ENCODE measurements around the gene GABRG3. TPM values are rescaled to one million over a fixed set of nuclear protein-coding genes. Genes with fewer than 3 reads are reported as not detected.
"Not testable (repeated sequence)": the region's sequence is repeated elsewhere in the genome, so short reads cannot be mapped to it uniquely, and the experiment has no call there.

The GABRG3 gene
- total RNA-seq, 2 donors from 2014 or later = not detected

DNA sequence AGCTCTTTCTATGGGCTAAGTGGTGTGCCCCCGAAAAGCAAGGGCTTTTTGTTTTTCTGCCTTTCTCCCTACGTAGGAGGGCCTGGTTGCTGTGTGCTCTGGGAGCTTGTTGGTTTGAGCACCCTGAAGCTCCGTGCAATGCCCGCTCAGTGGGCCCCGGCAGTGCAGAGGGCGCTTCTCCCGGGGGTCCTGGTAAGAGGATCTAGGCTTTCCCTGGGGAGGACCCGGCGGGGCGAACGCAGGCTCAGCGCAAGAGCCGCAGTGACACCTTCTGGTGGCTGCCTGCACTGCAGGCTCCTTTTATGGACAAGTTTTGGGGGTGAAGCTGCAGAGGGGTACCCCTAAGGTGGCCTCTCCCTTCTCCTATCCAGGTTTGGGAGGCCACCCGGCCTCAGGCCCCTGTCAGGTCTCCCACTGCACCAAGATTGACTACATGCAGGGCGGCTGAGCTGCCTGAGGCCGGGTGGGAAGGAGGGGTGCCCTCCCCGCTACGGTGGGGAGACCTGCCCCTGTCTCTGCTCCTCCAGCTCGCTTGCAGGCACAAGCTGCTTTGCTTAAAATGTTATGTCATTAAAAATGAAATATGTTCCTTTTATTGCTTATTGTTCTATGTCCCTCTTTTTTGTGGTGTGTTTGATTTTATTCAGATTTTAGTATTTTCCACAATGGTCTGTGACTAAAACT is 387.9 kb downstream of the GABRG3 start:
- H3K9me3 Mint-ChIP-seq = no peaks in the 10 kb centered on the region
- H3K36me3 Mint-ChIP-seq = no peaks in the 10 kb centered on the region
- H3K27me3 Mint-ChIP-seq = no peaks in the 10 kb centered on the region
- no peak overlapping the region for H3K4me3 Mint-ChIP-seq
- no peak for DNase-seq (ENCODE audit: low spot score)
- H3K27ac Mint-ChIP-seq = no peak overlapping the region
- H3K4me1 Mint-ChIP-seq (ENCODE audit: low read depth in 2 of 2) = no peaks in the 10 kb centered on the region
- peak in 1 of 2 donors; percentile 9 for ATAC-seq

DNA sequence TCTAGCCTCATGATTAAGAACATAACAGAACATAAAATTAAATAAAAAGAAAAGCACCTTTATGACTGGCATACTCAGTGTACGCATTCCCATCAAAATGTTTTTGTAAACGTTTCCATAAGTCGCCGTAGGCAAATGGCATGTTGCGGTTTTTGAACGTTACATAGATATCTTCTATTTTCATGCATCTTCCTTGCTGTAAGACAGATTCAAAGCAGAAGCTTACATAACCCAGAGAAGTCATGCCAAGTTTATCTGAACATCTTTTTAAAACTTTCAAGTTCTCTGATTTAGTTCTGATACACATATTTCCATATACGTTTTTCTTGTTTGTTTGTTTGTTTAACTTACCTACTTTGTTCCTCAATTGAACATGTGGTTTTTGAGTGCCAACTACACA is 388.6 kb downstream of the GABRG3 start:
- DNase-seq (ENCODE audit: low spot score) = no peak
- no peak for ATAC-seq
- no peaks in the 10 kb centered on the region for H3K27me3 Mint-ChIP-seq
- H3K27ac Mint-ChIP-seq = no peak overlapping the region
- no peaks in the 10 kb centered on the region for H3K9me3 Mint-ChIP-seq
- no peaks in the 10 kb centered on the region for H3K36me3 Mint-ChIP-seq
- H3K4me1 Mint-ChIP-seq (ENCODE audit: low read depth in 2 of 2) = no peaks in the 10 kb centered on the region
- no peak overlapping the region for H3K4me3 Mint-ChIP-seq

DNA sequence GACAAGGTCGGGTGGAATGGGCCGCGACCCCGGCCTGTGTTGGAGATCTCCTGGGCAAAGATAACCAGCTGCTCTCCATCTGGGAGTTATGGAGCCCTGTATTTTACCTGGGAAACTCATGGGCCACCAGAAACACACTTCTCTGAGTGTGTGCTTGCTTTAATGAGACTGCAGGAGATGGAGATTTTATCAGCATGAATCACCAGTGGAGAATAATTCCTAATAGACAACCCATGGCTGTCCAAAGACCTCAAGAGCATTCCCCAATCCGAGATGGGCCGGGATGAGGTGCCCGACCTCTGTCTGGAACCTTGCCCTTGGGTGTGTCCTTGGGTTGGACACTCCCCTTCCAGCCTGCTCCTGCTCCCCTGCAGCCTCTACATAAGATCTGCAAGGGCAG is 389.3 kb downstream of the GABRG3 start:
- H3K4me3 Mint-ChIP-seq = no peak overlapping the region
- H3K4me1 Mint-ChIP-seq (ENCODE audit: low read depth in 2 of 2) = no peaks in the 10 kb centered on the region
- no peaks in the 10 kb centered on the region for H3K36me3 Mint-ChIP-seq
- H3K27ac Mint-ChIP-seq = no peak overlapping the region
- DNase-seq (ENCODE audit: low spot score) (no peak), ATAC-seq (no peak)
- no peaks in the 10 kb centered on the region for H3K27me3 Mint-ChIP-seq
- no peaks in the 10 kb centered on the region for H3K9me3 Mint-ChIP-seq

DNA sequence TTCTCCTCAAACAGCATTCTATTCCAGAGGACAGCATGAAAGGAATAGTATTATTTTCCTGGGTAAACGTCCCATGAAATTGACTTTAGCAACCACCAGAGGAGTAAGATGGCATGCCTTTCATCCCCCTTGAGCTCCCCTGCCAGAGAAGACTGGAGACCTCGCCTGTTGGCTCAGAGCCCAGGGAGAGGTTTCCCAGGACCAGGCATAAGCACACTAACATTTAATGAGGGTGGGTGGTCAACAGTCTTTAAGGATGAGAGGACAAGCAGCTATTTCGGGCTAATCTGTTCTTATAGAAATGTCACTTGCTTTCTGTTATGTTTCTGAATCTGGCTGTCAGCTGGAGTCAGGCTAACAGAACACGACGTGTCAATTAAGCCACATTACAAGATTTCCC is 390.5 kb downstream of the GABRG3 start:
- Mint-ChIP-seq H3K36me3 (no peaks in the 10 kb centered on the region), H3K9me3 (no peaks in the 10 kb centered on the region), H3K4me1 (ENCODE audit: low read depth in 2 of 2) (no peaks in the 10 kb centered on the region), H3K4me3 (no peak overlapping the region), H3K27ac (no peak overlapping the region), H3K27me3 (no peaks in the 10 kb centered on the region)
- DNase-seq (ENCODE audit: low spot score) (no peak), ATAC-seq (no peak)

DNA sequence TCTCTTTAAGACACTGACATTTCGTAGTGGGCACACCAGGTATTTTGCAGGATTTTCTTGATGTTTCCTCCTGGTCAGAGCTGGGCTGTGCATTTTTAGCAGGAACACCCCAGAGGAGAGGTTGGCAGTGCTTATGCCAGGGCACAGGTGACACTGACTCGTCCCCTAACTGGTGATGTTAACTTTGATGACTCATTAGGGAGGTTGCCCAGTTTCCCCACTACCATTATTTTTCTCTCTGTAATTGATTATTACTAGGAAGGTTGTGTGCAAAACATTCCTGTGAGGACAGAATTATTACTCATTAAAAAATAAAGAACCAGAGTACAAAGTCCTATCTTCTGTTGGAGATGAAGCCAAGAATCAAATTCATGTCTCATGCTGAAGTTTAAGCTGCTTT is 394.5 kb downstream of the GABRG3 start:
- Mint-ChIP-seq H3K27me3 (no peaks in the 10 kb centered on the region), H3K4me1 (ENCODE audit: low read depth in 2 of 2) (no peaks in the 10 kb centered on the region), H3K9me3 (peaks cover 7% of the 10 kb centered on the region), H3K4me3 (no peak overlapping the region), H3K27ac (no peak overlapping the region), H3K36me3 (no peaks in the 10 kb centered on the region)
- DNase-seq (ENCODE audit: low spot score) = no peak
- ATAC-seq = no peak

DNA sequence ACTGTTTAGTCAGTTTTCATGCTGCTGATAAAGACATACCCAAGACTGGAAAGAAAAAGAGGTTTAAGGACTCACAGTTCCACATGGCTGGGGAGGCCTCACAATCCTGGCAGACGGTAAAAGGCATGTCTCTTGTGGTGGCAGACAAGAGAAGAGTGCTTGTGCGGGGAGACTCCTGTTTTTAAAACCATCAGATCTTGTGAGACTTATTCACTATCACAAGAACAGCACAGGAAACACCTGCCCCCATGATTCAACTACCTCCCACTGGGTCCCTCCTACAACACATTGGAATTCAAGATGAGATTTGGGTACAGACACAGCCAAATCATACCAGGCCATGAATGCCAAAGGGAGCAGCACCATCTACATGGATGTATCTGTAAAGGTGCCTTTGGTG is 406.4 kb downstream of the GABRG3 start:
- DNase-seq (ENCODE audit: low spot score); H3K27ac Mint-ChIP-seq; H3K27me3 Mint-ChIP-seq; H3K4me3 Mint-ChIP-seq; H3K36me3 Mint-ChIP-seq; ATAC-seq; H3K4me1 Mint-ChIP-seq (ENCODE audit: low read depth in 2 of 2): not testable (repeated sequence)
- H3K9me3 Mint-ChIP-seq = peaks cover 23% of the 10 kb centered on the region

DNA sequence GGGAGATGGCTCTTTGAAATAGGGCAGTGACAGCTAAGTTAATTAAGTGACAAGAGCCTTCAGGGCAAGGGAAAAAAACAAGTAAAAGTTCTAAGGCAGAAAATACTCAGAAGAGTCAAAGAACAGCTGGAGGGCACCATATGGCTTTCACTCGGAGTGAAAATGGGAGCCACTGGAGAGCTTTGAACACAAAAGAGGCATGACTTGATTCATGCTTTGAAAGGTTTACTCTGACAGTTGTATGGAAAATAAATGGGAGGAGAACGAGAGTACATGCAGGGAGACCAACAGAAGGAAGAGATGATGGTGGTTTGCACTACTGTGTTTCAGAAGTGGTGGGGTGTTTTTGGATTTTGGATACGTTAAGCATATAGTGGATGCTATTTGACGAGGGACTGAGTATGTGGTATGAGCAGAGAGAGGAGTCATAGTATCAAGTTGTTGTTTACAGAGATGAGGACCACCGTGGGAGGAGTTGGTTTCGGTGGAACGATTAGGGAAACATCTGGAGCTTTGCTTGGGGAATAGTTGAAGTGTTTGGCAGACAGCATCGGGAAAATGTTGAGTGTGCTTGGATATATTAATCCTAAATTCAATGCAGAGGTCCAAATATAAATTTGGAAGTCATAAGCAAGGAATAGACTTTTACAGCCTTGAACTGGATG is 411.5 kb downstream of the GABRG3 start:
- DNase-seq (ENCODE audit: low spot score) = no peak
- H3K36me3 Mint-ChIP-seq = peaks cover 4% of the 10 kb centered on the region
- no peaks in the 10 kb centered on the region for H3K4me1 Mint-ChIP-seq (ENCODE audit: low read depth in 2 of 2)
- no peak for ATAC-seq
- no peaks in the 10 kb centered on the region for H3K27me3 Mint-ChIP-seq
- no peak overlapping the region for H3K27ac Mint-ChIP-seq
- no peak overlapping the region for H3K4me3 Mint-ChIP-seq
- H3K9me3 Mint-ChIP-seq = peaks cover 18% of the 10 kb centered on the region

DNA sequence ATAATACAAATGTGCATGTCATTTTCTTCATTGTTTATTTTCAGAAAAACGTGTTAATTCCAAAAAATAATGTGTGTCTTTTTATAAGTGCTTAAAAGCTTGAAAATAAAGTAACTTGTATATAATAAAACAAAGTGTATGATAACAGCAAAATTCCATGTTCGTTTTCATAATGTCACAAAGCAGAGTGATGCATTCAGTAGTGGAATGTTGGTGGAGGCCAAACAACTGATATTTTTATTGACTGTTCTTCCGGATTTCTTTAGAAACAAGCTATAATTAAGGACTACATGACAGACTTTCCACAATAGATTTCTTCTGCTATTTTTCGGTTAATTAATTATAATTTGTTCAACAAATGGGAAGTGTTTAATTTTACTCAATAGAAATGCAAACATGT is 412.7 kb downstream of the GABRG3 start:
- Mint-ChIP-seq H3K27me3 (no peaks in the 10 kb centered on the region), H3K4me1 (ENCODE audit: low read depth in 2 of 2) (no peaks in the 10 kb centered on the region), H3K27ac (no peak overlapping the region), H3K9me3 (peaks cover 23% of the 10 kb centered on the region), H3K4me3 (no peak overlapping the region), H3K36me3 (peaks cover 4% of the 10 kb centered on the region)
- DNase-seq (ENCODE audit: low spot score) (no peak), ATAC-seq (no peak)

DNA sequence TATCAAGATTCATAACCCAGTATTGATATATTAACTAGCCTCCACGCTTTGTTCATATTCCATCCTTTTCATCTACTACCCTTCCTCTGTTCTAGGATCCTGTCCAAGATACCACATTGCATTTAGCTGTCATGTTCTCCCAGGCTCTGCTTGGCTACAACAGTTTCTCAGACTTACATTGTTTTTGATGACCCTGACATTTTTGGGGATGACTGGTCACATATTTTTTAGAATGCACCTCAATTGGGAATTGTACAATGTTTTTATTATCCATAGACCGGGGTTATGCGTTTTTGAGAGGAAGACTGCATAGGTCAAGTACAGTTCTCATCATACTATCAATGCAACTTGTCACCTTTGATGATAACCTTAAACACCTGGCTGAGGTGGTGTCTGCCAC is 421.2 kb downstream of the GABRG3 start:
- Mint-ChIP-seq H3K9me3 (peaks cover 11% of the 10 kb centered on the region), H3K4me3 (no peak overlapping the region), H3K36me3 (no peaks in the 10 kb centered on the region), H3K27ac (no peak overlapping the region), H3K4me1 (ENCODE audit: low read depth in 2 of 2) (no peaks in the 10 kb centered on the region), H3K27me3 (no peaks in the 10 kb centered on the region)
- no peak for ATAC-seq
- no peak for DNase-seq (ENCODE audit: low spot score)

DNA sequence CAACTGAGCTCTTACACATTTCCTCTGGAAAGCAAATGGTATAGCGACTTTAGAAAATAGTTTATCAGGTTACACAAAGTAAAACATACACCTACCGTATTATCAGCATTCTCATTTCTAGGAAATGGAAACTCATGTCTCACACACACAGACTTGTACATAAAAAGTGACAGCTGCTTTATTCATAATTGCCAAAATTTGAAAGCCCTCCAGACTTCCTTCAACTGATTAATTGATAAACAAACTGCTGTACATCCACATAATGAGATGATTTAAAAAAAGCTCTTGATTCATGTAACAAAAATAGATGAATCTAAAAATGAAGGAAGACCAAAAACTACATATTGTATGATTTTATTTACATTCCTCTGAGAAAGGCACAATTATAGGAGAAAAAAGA is 425.5 kb downstream of the GABRG3 start:
- peaks cover 7% of the 10 kb centered on the region for H3K9me3 Mint-ChIP-seq
- no peak overlapping the region for H3K27ac Mint-ChIP-seq
- H3K4me1 Mint-ChIP-seq (ENCODE audit: low read depth in 2 of 2) = no peaks in the 10 kb centered on the region
- DNase-seq (ENCODE audit: low spot score) = no peak
- H3K4me3 Mint-ChIP-seq = no peak overlapping the region
- H3K27me3 Mint-ChIP-seq = no peaks in the 10 kb centered on the region
- no peak for ATAC-seq
- H3K36me3 Mint-ChIP-seq = no peaks in the 10 kb centered on the region

DNA sequence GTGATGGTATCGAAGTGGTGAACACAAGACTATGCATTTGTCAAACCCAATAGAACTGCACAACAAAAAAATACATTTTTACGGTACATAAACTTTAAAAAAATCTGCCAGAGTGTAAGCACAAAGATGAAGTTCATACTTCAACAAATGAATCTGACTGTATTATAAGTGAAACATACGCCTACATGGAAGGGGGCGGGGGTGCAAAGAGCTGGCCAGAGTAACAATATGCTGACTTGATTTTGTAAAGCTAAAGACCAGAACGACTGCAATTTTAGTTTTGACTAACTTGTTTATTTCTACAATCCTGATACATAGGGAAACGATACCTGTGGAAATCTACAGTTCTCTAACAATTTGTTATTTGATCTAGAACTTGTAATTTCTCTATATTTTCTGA is 426.0 kb downstream of the GABRG3 start:
- Mint-ChIP-seq H3K4me1 (ENCODE audit: low read depth in 2 of 2) (no peaks in the 10 kb centered on the region), H3K27me3 (no peaks in the 10 kb centered on the region), H3K4me3 (no peak overlapping the region), H3K36me3 (no peaks in the 10 kb centered on the region), H3K9me3 (peaks cover 8% of the 10 kb centered on the region), H3K27ac (no peak overlapping the region)
- ATAC-seq (no peak), DNase-seq (ENCODE audit: low spot score) (no peak)

DNA sequence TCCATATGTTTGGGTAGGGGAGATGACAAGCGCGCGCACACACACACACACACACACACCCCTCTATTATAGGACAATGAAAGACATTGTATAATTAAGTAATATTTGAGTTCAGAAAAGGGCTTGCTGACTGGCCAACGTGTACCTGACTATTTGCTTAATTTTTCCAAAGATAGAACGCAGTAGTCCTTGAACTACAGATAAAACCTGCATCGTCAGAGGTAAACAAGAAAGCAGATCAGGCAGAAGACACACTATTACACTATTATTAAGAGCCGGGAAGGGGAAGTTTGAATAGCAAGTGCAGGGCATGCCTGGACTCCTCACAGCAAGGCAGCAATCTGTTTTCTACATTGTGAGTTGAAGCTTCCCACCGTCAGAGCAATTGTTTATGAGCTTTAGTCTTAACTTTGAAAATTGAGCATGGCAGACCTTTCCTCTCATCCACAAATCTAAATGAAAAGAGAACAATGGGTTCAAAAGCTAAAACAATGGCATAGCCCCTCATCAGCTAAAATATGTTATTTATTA is 427.7 kb downstream of the GABRG3 start:
- Mint-ChIP-seq H3K9me3 (peaks cover 8% of the 10 kb centered on the region), H3K36me3 (no peaks in the 10 kb centered on the region), H3K4me3 (no peak overlapping the region), H3K27ac (no peak overlapping the region), H3K4me1 (ENCODE audit: low read depth in 2 of 2) (no peaks in the 10 kb centered on the region), H3K27me3 (no peaks in the 10 kb centered on the region)
- no peak for ATAC-seq
- no peak for DNase-seq (ENCODE audit: low spot score)

DNA sequence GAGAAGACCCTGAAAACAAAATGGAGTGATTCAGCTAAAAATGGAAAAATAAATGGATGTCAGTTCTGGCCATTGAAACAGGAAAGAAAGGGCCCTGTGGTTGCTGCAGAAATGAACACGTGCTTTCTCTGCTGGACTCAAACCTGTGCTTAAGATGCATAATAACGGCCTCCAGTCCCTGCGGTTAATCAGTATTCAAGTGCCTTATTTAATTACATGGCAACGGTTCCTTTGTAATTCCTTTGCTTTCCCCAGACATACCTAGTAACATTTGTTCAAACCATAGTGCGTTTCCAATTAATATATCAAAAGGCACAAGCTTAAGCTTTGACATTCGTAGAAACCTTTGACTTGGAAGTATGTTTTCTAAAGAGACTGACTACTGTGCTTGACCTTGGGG is 428.3 kb downstream of the GABRG3 start:
- Mint-ChIP-seq H3K27ac (no peak overlapping the region), H3K36me3 (no peaks in the 10 kb centered on the region), H3K4me1 (ENCODE audit: low read depth in 2 of 2) (no peaks in the 10 kb centered on the region), H3K4me3 (no peak overlapping the region), H3K9me3 (peaks cover 8% of the 10 kb centered on the region), H3K27me3 (no peaks in the 10 kb centered on the region)
- ATAC-seq (no peak), DNase-seq (ENCODE audit: low spot score) (no peak)

DNA sequence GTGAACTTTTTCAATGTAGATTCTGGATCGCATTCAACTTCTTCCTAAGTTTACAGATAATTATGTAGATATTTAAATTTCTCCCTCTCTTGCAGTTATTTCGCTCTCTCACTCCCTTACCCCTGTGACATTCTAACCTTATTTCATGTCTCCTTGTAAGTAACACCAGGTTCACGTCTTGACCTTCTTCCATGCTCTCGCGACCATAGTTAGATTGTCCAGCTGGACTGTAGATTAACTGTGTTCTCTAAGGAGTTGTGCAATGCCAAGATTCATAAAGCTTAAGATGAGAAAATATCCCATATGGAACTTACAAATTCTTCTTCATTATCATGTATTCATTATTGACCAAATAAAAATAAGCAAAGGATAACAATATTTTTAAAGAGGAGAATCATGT is 430.5 kb downstream of the GABRG3 start:
- H3K9me3 Mint-ChIP-seq = peaks cover 11% of the 10 kb centered on the region
- H3K4me3 Mint-ChIP-seq = no peak overlapping the region
- H3K4me1 Mint-ChIP-seq (ENCODE audit: low read depth in 2 of 2) = no peaks in the 10 kb centered on the region
- H3K27ac Mint-ChIP-seq = no peak overlapping the region
- no peaks in the 10 kb centered on the region for H3K27me3 Mint-ChIP-seq
- DNase-seq (ENCODE audit: low spot score) (no peak), ATAC-seq (no peak)
- no peaks in the 10 kb centered on the region for H3K36me3 Mint-ChIP-seq
